ENCODE measurements around the gene FAM151A. TPM values are rescaled to one million over a fixed set of nuclear protein-coding genes. Genes with fewer than 3 reads are reported as not detected.

FAM151A gene
- total and polyA plus RNA-seq, 2 experiments from 2014 or later: 0.10 TPM; not detected in 1

DNA sequence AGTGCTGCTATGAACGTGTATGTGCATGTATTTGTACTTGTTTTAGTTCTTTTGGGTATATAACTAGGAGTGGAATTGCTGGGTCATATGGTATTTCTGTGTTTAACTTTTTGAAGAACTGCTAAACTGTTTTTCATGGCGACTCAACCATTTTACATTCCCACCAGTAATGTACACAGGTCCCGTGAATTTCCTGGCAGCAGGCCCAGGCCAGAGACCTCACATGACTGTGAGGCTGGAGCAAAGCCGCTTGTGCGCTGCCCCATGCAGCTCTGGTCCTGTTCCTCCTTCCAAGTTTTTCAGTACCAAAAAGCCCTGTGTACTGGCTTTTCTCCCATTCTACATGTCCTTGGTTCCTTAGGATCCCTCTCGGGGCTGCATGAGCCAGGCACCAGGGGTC lies 45.7 kb downstream of the FAM151A start:
- Histone ChIP-seq H3K36me3 (ENCODE audit: insufficient read depth) (no peaks in the 10 kb centered on the region), H3K27ac (ENCODE audit: low read depth) (no peak overlapping the region), H3K9me2 (ENCODE audit: insufficient read depth) (no peaks in the 10 kb centered on the region), H3K4me2 (no peak overlapping the region), H3K4me3 (no peak overlapping the region), H4K20me1 (replicated peaks; ENCODE audit: insufficient read depth) (no peaks in the 10 kb centered on the region), H3K79me2 (replicated peaks; ENCODE audit: insufficient read depth) (no peaks in the 10 kb centered on the region), H2AFZ (no peak overlapping the region), H3K4me1 (ENCODE audit: insufficient read depth) (peaks cover 12% of the 10 kb centered on the region), H3F3A (replicated peaks; ENCODE audit: low read depth) (no peaks in the 10 kb centered on the region), H3K27me3 (ENCODE audit: insufficient read depth) (no peaks in the 10 kb centered on the region)
- H3K27ac Mint-ChIP-seq: no peak overlapping the region
- ATAC-seq (no peak), DNase-seq (ENCODE audit: low spot score) (no peak)
- H3K27me3 Mint-ChIP-seq (ENCODE audit: insufficient read depth, low read depth, poor library complexity): peaks cover 29% of the 10 kb centered on the region
- TF ChIP-seq NANOG (IDR thresholded peaks at IDR 0.05; ENCODE audit: borderline replicate concordance): no peak
- no peak for TF ChIP-seq ZNF331 (CRISPR knock-in tag; IDR thresholded peaks at IDR 0.05; ENCODE audit: low read depth)
- TF ChIP-seq CTCF (conservative IDR thresholded peaks at IDR 0.05; ENCODE audit: low read depth in 2 of 2): no peak
- no peak for TF ChIP-seq STAT1 (IDR thresholded peaks at IDR 0.05; ENCODE audit: unreplicated experiment)
- TF ChIP-seq, protein P1, sequence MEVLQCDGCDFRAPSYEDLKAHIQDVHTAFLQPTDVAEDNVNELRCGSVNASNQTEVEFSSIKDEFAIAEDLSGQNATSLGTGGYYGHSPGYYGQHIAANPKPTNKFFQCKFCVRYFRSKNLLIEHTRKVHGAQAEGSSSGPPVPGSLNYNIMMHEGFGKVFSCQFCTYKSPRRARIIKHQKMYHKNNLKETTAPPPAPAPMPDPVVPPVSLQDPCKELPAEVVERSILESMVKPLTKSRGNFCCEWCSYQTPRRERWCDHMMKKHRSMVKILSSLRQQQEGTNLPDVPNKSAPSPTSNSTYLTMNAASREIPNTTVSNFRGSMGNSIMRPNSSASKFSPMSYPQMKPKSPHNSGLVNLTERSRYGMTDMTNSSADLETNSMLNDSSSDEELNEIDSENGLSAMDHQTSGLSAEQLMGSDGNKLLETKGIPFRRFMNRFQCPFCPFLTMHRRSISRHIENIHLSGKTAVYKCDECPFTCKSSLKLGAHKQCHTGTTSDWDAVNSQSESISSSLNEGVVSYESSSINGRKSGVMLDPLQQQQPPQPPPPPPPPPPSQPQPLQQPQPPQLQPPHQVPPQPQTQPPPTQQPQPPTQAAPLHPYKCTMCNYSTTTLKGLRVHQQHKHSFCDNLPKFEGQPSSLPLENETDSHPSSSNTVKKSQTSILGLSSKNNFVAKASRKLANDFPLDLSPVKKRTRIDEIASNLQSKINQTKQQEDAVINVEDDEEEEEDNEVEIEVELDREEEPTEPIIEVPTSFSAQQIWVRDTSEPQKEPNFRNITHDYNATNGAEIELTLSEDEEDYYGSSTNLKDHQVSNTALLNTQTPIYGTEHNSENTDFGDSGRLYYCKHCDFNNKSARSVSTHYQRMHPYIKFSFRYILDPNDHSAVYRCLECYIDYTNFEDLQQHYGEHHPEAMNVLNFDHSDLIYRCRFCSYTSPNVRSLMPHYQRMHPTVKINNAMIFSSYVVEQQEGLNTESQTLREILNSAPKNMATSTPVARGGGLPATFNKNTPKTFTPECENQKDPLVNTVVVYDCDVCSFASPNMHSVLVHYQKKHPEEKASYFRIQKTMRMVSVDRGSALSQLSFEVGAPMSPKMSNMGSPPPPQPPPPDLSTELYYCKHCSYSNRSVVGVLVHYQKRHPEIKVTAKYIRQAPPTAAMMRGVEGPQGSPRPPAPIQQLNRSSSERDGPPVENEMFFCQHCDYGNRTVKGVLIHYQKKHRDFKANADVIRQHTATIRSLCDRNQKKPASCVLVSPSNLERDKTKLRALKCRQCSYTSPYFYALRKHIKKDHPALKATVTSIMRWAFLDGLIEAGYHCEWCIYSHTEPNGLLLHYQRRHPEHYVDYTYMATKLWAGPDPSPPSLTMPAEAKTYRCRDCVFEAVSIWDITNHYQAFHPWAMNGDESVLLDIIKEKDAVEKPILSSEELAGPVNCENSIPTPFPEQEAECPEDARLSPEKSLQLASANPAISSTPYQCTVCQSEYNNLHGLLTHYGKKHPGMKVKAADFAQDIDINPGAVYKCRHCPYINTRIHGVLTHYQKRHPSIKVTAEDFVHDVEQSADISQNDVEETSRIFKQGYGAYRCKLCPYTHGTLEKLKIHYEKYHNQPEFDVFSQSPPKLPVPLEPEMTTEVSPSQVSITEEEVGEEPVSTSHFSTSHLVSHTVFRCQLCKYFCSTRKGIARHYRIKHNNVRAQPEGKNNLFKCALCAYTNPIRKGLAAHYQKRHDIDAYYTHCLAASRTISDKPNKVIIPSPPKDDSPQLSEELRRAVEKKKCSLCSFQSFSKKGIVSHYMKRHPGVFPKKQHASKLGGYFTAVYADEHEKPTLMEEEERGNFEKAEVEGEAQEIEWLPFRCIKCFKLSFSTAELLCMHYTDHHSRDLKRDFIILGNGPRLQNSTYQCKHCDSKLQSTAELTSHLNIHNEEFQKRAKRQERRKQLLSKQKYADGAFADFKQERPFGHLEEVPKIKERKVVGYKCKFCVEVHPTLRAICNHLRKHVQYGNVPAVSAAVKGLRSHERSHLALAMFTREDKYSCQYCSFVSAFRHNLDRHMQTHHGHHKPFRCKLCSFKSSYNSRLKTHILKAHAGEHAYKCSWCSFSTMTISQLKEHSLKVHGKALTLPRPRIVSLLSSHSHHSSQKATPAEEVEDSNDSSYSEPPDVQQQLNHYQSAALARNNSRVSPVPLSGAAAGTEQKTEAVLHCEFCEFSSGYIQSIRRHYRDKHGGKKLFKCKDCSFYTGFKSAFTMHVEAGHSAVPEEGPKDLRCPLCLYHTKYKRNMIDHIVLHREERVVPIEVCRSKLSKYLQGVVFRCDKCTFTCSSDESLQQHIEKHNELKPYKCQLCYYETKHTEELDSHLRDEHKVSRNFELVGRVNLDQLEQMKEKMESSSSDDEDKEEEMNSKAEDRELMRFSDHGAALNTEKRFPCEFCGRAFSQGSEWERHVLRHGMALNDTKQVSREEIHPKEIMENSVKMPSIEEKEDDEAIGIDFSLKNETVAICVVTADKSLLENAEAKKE (CRISPR knock-in tag; IDR thresholded peaks at IDR 0.05): no peak
- no peak for TF ChIP-seq CREB1 (CRISPR knock-in tag; IDR thresholded peaks at IDR 0.05; ENCODE audit: low read depth)
- TF ChIP-seq ZNF114 (CRISPR knock-in tag; IDR thresholded peaks at IDR 0.05): no peak
- no peak for TF ChIP-seq EZH2phosphoT487 (IDR thresholded peaks at IDR 0.05; ENCODE audit: unreplicated experiment)
- no peak for TF ChIP-seq EZH2 (IDR thresholded peaks at IDR 0.05; ENCODE audit: low read depth, unreplicated experiment)
- no peak for TF ChIP-seq JUNB (IDR thresholded peaks at IDR 0.05; ENCODE audit: unreplicated experiment)
- no peak for TF ChIP-seq REST (IDR thresholded peaks at IDR 0.05; ENCODE audit: unreplicated experiment)
- peaks cover 52% of the 10 kb centered on the region for H3K4me1 Mint-ChIP-seq
- H3K36me3 Mint-ChIP-seq (ENCODE audit: low read depth): no peaks in the 10 kb centered on the region; the same call in 2 of the 3 replicates
- no peaks in the 10 kb centered on the region for H3K9me3 Mint-ChIP-seq
- H3K4me3 Mint-ChIP-seq: no peak overlapping the region

Measured in GM23338 (cell line).